Ramos (cell line): ENCODE results near the gene PNPLA5.

Experiments
- in situ Hi-C: fragments of 300-500 bp; cut with MboI; formaldehyde crosslinking; loops from one replicate; pipeline ENCODE4 v1.14.3; 2022; ENCODE audit warnings: low sequenced_read_pairs; ENCODE audit not compliant: unreplicated experiment

PNPLA5 gene

GRCh38 chr22:43859176-43859575 lies 32.6 kb downstream of the PNPLA5 start:
- in situ Hi-C loops: no loop called here

- in situ Hi-C loops: no loop called here
Observed at GRCh38 chr22:43858156-43858895, 33.5 kb downstream of the PNPLA5 start.

- in situ Hi-C loops: no loop called here
Observed at GRCh38 chr22:43857367-43857766, 34.4 kb downstream of the PNPLA5 start.

DNA sequence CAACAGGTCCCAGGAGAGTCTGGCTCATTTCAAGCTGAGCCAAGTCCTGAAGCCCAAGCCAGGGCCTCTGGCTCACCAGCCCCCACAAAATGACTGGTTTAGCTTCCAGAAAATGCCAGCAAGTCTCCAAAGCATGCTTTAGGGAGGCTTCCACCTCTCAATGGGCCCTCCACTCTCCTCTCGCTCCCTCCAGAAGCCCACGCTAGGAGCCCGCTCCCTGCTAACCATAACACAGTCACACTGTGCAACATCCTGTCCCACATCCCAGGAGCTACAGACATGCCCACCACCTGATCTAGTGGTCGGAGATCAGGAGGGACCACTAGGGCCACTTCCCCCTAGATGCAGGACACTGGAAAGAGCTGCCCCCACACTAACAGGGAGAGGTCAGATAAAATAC lies 36.4 kb downstream of the PNPLA5 start:
- in situ Hi-C loops: no loop called here

GRCh38 chr22:43854786-43855271 lies 37.0 kb downstream of the PNPLA5 start:
- in situ Hi-C loops: no loop called here

DNA sequence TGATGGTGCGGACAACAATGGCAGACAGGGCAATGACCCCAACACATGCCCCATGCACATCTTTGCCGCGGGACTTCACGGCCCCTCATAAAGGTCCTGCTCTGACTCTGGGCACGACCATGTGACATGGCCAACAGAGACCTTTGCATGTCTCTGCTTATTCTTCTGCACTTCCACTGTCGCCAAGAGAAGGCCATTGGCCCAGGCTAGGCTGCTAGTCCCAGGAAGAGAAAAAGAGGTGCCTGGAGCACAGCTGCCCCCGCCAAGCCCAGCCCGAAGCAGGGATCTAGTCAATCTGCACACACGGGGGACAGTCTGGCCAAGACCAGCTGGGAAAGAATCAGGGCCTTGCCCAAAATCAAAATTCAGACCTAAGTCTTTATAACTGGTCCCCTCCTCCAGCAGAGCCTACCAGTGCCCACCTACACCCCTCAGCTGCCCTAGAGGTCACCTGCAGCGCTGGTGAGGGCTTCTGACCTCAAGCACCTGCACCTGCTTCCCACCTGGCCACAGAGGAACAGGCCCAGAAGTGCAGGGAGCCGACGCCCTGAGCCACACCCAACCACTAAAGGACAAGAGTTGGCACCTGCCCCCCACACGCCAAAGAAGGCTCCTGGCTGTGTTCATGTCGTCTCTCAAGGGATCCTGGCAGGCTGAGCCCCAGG lies 37.6 kb downstream of the PNPLA5 start:
- in situ Hi-C loops: no loop called here

DNA sequence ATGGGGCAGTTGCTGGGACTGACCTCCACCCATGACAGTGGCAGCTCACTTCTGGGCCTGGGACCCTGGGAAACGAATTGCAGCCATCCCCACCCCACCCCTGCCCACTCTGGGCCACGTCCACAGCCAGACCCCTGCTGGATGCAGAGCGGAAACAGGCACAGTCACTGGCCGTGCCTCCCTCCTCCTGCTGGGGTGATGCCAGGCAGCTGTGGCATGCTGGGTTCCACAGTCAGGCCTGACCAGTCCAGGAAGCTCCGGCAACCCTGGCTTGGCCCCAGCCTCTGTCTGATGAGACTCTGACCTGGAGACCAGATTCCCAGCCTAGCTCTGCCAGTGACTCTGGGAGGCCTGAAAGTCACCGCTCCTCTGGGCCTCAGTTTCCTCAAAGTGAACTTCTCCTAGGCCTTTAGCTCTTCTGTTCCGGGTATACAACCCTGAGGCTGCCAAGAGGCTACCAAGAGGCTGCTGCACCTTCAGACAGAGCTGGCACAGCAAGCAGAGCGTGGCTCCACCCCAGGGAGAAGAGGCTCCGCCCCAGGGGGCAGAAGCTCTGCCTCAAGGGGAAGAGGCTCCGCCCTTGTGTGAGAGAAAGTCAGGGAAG lies 38.4 kb downstream of the PNPLA5 start:
- in situ Hi-C loops: no loop called here

DNA sequence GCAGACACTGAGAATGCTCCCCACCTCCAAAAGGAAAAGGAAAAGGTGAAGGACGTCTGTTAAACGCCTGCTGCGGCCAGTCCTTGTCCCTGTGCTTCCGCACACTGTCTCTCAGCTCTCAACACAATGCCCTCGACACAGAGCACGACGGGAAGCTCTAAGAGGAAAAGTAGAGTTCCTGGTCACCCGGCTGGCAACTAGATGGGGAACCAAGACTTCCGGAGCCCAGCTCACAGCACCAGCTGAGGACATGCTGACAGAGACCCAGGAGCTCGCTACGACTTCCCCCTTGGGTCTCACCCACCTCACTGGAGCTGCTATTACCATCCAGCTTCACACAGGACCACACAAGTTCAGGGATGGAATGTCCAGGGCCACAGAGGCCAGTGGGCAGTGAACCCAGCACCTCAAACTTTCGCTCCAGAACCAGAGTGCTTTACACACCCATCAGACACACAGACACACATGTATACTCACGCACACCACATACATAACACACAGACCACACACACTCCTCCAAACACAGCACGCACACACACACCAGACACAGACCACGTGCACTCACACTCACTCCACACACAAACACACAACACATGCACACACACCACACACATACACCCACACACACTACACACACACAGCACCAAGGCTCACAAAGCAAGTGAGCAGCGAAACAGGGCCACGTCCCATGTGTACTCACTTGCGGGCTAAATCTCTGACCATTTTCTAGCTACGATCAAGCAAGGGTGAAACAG lies 39.1 kb downstream of the PNPLA5 start:
- in situ Hi-C loops: no loop called here

DNA sequence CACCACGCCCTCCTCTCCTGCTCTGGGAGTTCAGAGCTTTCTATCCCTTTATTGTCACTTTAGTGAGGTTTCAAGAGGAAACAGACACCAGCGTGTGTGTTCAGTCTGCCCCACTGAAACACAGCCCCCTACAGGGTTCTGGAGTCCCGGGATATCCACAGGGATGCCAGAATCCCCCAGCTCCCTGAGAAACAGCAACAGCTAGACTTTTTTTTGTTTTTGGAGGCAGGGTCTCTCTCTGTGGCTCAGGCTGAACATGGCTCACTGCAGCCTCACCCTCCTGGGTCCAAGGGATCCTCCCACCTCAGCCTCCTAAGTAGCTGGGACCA lies 39.9 kb downstream of the PNPLA5 start:
- in situ Hi-C loops: no loop called here

DNA sequence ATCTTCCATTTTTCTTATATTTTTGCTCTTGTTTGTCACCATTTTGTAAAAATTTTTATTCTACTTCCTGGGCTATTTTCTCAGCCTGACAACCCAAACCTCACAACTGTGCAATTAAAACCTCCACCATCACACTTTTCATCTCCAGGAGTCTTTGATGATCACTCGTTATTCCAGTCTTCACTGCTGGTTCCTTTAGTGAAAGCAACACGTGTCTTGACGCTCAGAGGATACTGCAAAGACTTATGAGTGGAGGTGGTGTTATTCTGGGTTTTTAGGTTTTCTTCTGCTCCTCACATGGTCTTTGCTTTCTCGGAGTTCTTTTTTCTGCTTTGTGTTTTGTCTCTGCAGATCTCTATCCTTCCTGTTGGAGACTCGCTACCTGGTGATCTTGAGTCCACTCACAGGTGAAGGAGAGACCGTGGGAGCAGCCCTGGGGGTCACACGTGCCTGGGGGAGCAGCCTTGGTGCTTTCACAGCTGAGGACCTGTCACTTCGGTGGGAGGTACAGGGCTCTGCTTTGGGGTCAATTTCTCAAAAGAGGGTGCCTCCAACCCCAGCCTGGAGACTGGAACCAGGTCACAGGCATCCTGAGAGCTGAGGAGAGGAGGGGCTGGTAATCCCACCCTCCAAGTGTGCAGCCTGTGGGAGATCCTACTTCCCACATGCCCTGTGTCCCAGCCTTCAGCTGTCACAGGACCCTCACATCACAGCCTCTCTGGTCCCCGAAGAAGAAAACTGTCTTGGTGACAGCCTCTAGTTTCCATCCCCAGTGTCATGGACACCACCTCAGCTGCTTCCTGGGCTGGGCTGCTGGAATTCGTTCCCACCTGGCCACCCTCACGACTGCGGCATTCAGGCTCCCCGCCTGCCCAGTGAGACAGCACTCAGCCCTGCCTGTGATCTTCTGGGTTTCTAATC lies 40.5 kb downstream of the PNPLA5 start:
- in situ Hi-C loops: no loop called here

DNA sequence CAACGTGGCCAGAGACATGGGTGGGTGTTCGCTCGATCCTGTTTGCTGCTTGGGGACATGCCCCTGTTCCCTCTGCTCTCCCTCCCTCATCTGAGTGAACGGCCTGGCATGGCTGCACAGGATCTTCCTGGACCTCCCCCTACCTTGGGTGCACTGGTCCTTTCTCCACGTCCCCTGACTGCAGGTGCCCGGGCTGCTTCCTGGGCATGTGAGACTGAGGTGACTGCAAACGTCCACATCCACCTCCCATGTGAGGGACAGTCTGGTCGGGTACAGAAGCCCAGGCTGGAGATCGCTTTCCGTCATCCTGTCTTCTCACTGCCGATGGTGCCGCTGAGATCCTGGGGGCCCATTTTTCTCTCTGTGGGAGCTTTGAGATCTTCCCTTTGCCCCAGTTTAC lies 41.3 kb downstream of the PNPLA5 start:
- in situ Hi-C loops: no loop called here

GRCh38 chr22:43849731-43850130 lies 42.1 kb downstream of the PNPLA5 start:
- in situ Hi-C loops: no loop called here

- in situ Hi-C loops: no loop called here
Observed at GRCh38 chr22:43848366-43849171, 43.2 kb downstream of the PNPLA5 start.

- in situ Hi-C loops: no loop called here
Observed at GRCh38 chr22:43847376-43848289, 44.2 kb downstream of the PNPLA5 start.

DNA sequence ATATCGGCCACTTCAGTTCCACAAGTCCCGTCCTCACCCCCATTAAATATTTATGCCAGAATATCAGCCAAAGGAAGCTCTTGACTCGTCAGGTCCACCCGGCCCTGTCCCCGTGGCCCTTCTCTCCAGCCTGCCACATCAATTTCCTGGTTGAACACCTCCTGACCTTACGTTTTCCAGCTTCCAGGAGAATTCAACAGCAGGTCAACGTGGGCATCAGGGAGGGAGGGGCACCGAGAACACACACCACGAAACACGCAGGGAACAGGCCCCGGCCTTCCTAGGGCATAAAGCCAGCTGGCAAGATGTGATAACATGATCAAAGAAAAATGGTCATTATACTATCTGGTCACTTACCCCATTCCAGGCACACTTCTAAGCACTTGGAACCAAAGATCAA lies 44.8 kb downstream of the PNPLA5 start:
- in situ Hi-C loops: no loop called here

DNA sequence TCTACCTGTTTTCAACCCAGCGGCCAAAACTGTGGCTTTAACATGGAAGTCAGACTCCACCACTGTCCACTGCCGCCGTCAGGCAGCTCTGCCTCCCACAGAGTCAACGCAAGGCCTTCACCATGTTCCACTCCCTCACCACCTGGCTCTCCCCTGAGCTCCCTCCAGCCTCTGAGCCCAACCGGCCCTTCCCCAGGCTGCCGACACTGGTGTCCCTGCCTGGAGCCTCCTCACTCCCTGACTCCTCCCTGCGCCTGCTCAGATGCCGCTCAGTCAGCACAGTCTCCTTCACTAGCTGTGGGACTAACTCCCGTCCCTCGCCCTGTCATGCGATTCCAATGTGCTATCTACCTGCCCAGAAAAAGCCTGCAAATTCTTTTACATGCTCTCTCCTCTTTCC lies 45.8 kb downstream of the PNPLA5 start:
- in situ Hi-C loops: no loop called here

DNA sequence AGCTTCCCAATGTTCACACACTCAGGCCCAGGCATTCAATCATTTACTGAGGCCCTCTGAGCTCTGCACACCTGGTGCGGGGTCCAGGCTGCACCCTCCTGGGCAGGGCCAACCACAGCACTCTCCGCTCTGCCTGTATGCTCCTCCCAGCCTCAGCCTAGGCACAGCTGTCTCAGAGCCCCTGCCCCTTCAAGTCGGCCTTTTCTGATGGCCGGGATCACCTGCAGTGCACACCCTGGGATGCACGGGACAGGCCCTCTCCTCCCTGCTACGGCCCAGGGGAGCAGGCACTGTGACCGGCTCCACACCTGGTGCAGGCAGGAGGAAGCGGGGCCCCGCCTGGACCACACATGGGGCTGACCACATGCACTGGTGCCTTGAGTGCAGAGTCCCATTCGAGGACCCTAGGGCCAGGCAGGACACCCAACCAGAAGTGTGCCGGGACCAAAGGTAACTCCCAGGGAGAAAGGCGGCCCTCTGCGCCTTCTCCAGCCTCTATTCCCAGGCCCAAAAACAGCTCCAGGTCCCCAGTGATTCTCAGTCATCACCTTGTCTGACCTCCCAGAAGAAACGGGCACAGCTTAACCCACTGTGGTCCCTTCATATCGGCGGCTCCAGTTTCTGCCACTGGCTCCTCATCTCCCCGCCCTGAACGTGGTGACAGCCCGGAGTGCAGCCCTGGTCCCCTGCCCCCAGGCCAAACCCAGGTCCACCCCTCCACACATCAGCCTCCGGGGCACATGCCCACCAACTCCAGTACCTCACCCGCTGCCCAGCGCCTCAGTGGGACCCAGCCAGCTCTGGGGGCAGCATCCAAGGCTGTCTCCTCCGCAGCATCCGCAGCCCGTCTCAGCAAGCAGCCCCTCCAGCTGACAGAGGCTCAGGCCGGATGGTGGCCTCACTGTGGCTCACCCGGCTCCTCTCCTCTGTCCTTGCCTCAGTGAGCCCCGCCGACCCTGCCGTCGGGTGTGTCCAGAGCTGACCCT lies 47.0 kb downstream of the PNPLA5 start:
- in situ Hi-C loops: no loop called here
